GM19324 (cell line): ENCODE results near the gene KANTR.
"Not testable (repeated sequence)": the region's sequence is repeated elsewhere in the genome, so short reads cannot be mapped to it uniquely, and the experiment has no call there.

ENCODE experiments used
- ATAC-seq: cut with Tn5 transposase; IDR thresholded peaks from one replicate; pipeline ENCODE4 v1.9.1; 2021; ENCODE audit warnings: mild to moderate bottlenecking, moderate library complexity; ENCODE audit not compliant: unreplicated experiment, low FRiP score

Gene KANTR

GRCh38 chrX:53122013-53122412 lies 28.1 kb downstream of the KANTR start:
- ATAC-seq, result no peak

- ATAC-seq, result no peak
These were observed 31.6 kb downstream of the KANTR start for GRCh38 chrX:53125506-53125905.

- no peak for ATAC-seq
These were observed 32.4 kb downstream of the KANTR start for GRCh38 chrX:53126377-53126776.

GRCh38 chrX:53128097-53128749 lies 34.3 kb downstream of the KANTR start:
- ATAC-seq, result no peak

- no peak for ATAC-seq
These were observed 39.5 kb downstream of the KANTR start for GRCh38 chrX:53133400-53133799.

- ATAC-seq, result no peak
These were observed 41.6 kb downstream of the KANTR start for GRCh38 chrX:53135581-53135980.

- no peak for ATAC-seq
These were observed 59.6 kb downstream of the KANTR start for GRCh38 chrX:53153581-53153980.

GRCh38 chrX:53155512-53156206 lies 61.7 kb downstream of the KANTR start:
- ATAC-seq, result no peak

- no peak for ATAC-seq
These were observed 62.3 kb downstream of the KANTR start for GRCh38 chrX:53156207-53156596.

- ATAC-seq, result no peak
These were observed 65.2 kb downstream of the KANTR start for GRCh38 chrX:53159184-53159583.

GRCh38 chrX:53160297-53160983 lies 66.5 kb downstream of the KANTR start:
- ATAC-seq, result no peak

GRCh38 chrX:53163436-53163835 lies 69.5 kb downstream of the KANTR start:
- ATAC-seq, result no peak

GRCh38 chrX:53164566-53164965 lies 70.6 kb downstream of the KANTR start:
- ATAC-seq, result not testable (repeated sequence)

- no peak for ATAC-seq
These were observed 72.2 kb downstream of the KANTR start for GRCh38 chrX:53166103-53166502.

- no peak for ATAC-seq
These were observed 77.4 kb downstream of the KANTR start for GRCh38 chrX:53171356-53171755.
